Transverse colon (tissue), 4 donors: Measurements from ENCODE around the gene HPSE2. TPM values are rescaled to one million over a fixed set of nuclear protein-coding genes. Genes with fewer than 3 reads are reported as not detected.

ENCODE experiments used
- DNase-seq: peaks from one replicate; pipeline ENCODE4 v3.0.0-alpha.2; 2019
- H3K27ac ChIP-seq, 4 donors: fragments of 200-600 bp; sonication (generic); 2 replicates each; pipeline ENCODE4 v1.5.1; 2016 to 2018; ENCODE audit warnings: inconsistent platforms in 4 of 4
- H3K27me3 ChIP-seq: fragments of 200-600 bp; sonication (generic); 2 replicates; pipeline ENCODE4 v1.5.1; 2017; ENCODE audit warnings: inconsistent platforms
- H3K36me3 ChIP-seq, 4 donors: fragments of 200-600 bp; sonication (generic); 2 replicates each; pipeline ENCODE4 v1.5.1; 2017 to 2019; ENCODE audit warnings: inconsistent platforms in 4 of 4
- H3K4me1 ChIP-seq, 4 donors: fragments of 200-600 bp; sonication (generic); 2 replicates each; pipeline ENCODE4 v1.5.1; 2017 to 2020; ENCODE audit warnings: inconsistent platforms in 4 of 4
- H3K4me3 ChIP-seq, 4 donors: fragments of 200-600 bp; sonication (generic); 1 replicate in 1 of 4; 2 replicates in 3 of 4; pipeline versions ENCODE4 v1.5.1 to v1.6.1; 2017 to 2019; ENCODE audit warnings: inconsistent platforms in 4 of 4
- H3K9me3 ChIP-seq, 2 donors: fragments of 200-600 bp; sonication (generic); 2 replicates each; pipeline ENCODE4 v1.5.1; 2017 to 2019; ENCODE audit warnings: inconsistent platforms in 2 of 2
- CTCF ChIP-seq, 5 experiments: fragments of 200-600 bp in 3 of 5; fragments of 450-650 bp in 2 of 5; sonication (generic) in 3 of 5; IDR thresholded peaks; 1 replicate in 2 of 5; 2 replicates in 3 of 5; pipeline ENCODE4 v1.5.1; 2016 to 2017; ENCODE audit warnings: antibody characterized with exemption in 5 of 5, inconsistent platforms in 3 of 5, mild to moderate bottlenecking in 2 of 5, moderate library complexity in 1 of 5
- EP300 ChIP-seq: sonication (generic); formaldehyde crosslinking; IDR thresholded peaks from one replicate; pipeline ENCODE4 v1.6.1; 2017; ENCODE audit warnings: antibody characterized with exemption, low read depth
- POLR2A ChIP-seq: fragments of 450-650 bp; IDR thresholded peaks from one replicate; pipeline ENCODE4 v1.6.1; 2016; ENCODE audit warnings: antibody characterized with exemption, mild to moderate bottlenecking, moderate library complexity
- POLR2AphosphoS5 ChIP-seq, 3 donors: sonication (generic); formaldehyde crosslinking; IDR thresholded peaks; one replicate each; pipeline ENCODE4 v1.6.1; 2016; ENCODE audit warnings: antibody characterized with exemption in 3 of 3
- WGBS, 2 donors: methylation state at CpG; one replicate each; pipeline ENCODE4 v1.1.5; 2018; ENCODE audit warnings: low coverage in 1 of 2; 5-methylcytosine and 5-hydroxymethylcytosine counted together
- in situ Hi-C, 4 donors: fragments of 200-750 bp; cut with MboI; loops; one replicate each; pipeline versions ENCODE4 v1.15.0 to v1.15.1; 2017; ENCODE audit warnings: low sequenced_read_pairs in 3 of 4, low pct_ligation_motif_present in 1 of 4, low pct_unique_long_range_greater_than_20kb in 1 of 4
- intact Hi-C: fragments of 100-400 bp; cut with DNase I; formaldehyde crosslinking; loops from one replicate; pipeline ENCODE4 v1.15.1; 2023; ENCODE audit warnings: low total_unique reads
- total RNA-seq, 4 donors: library from RNA; depleted of rRNA; stranded (reverse); fragments of >200 nt; gene quantifications; one replicate each; pipeline ENCODE4 v1.1.0, GENCODE V29; 2016

Gene HPSE2
- total RNA-seq, 4 donors from 2014 or later: 2.2 to 3.0 TPM; not detected in 2

- H3K27me3 ChIP-seq: no peaks in the 10 kb centered on the region
- WGBS, 2 donors: 79% methylated on average over 6 of the region's 6 CpGs; no CpG with 5 or more reads in 1 of the 2 donors
- intact Hi-C loops (no loop called here), in situ Hi-C loops (no loop called here)
- TF ChIP-seq POLR2A: no peak
- TF ChIP-seq EP300: no peak
- no peak for TF ChIP-seq CTCF (IDR thresholded peaks at IDR 0.05)
- no peak for TF ChIP-seq POLR2AphosphoS5 (IDR thresholded peaks at IDR 0.05)
- no peaks in the 10 kb centered on the region for H3K4me1 ChIP-seq
- no peak overlapping the region for H3K4me3 ChIP-seq
- H3K36me3 ChIP-seq: no peaks in the 10 kb centered on the region
- H3K9me3 ChIP-seq: no peaks in the 10 kb centered on the region
- H3K27ac ChIP-seq: no peak overlapping the region
- DNase-seq: no peak
Observed at GRCh38 chr10:98478430-98479222, 757.0 kb downstream of the HPSE2 start.

GRCh38 chr10:98477861-98478260 is 757.8 kb downstream of the HPSE2 start:
- no peaks in the 10 kb centered on the region for H3K27me3 ChIP-seq
- H3K4me3 ChIP-seq: no peak overlapping the region
- no peak overlapping the region for H3K27ac ChIP-seq
- H3K36me3 ChIP-seq: no peaks in the 10 kb centered on the region
- no peaks in the 10 kb centered on the region for H3K9me3 ChIP-seq
- intact Hi-C loops (no loop called here), in situ Hi-C loops (no loop called here)
- H3K4me1 ChIP-seq: no peaks in the 10 kb centered on the region
- TF ChIP-seq POLR2A (no peak), POLR2AphosphoS5 (IDR thresholded peaks at IDR 0.05) (no peak), CTCF (IDR thresholded peaks at IDR 0.05) (no peak), EP300 (no peak)
- DNase-seq: no peak

GRCh38 chr10:98474628-98475027 is 761.0 kb downstream of the HPSE2 start:
- Histone ChIP-seq H3K27me3 (no peaks in the 10 kb centered on the region), H3K36me3 (no peaks in the 10 kb centered on the region), H3K4me1 (no peaks in the 10 kb centered on the region), H3K4me3 (no peak overlapping the region), H3K9me3 (no peaks in the 10 kb centered on the region), H3K27ac (no peak overlapping the region)
- DNase-seq: no peak
- intact Hi-C loops (loop anchor here (1.0 kb wide), 1 partner anchor 31 kb away; no protein-coding TSS in a partner anchor), in situ Hi-C loops (loop anchor here in 1 of 4 donors (5.0 to 25.0 kb wide), 2 partner anchors 188 to 773 kb away; no protein-coding TSS in a partner anchor)
- no peak for TF ChIP-seq POLR2A
- TF ChIP-seq POLR2AphosphoS5 (IDR thresholded peaks at IDR 0.05): no peak
- no peak for TF ChIP-seq EP300
- no peak for TF ChIP-seq CTCF (IDR thresholded peaks at IDR 0.05)

GRCh38 chr10:98472196-98472595 is 763.5 kb downstream of the HPSE2 start:
- no peak for TF ChIP-seq POLR2A
- no peak for TF ChIP-seq EP300
- TF ChIP-seq CTCF (IDR thresholded peaks at IDR 0.05): no peak
- TF ChIP-seq POLR2AphosphoS5 (IDR thresholded peaks at IDR 0.05): no peak
- Histone ChIP-seq H3K27me3 (no peaks in the 10 kb centered on the region), H3K4me3 (no peak overlapping the region), H3K36me3 (no peaks in the 10 kb centered on the region), H3K9me3 (no peaks in the 10 kb centered on the region), H3K27ac (no peak overlapping the region), H3K4me1 (peaks cover 0 to 7% (median 3%) of the 10 kb centered on the region in 4 donors)
- intact Hi-C loops: no loop called here
- no peak for DNase-seq
- WGBS, 2 donors: 67 to 80% methylated on average over 3 to 4 of the region's 4 CpGs
- in situ Hi-C loops: loop anchor here in 1 of 4 donors (5.0 to 25.0 kb wide), 2 partner anchors 190 to 775 kb away; no protein-coding TSS in a partner anchor
